GM12892 (cell line): ENCODE data around the gene PANK4.

ENCODE experiments used
- POLR2A ChIP-seq: IDR thresholded peaks from 2 replicates; pipeline ENCODE4 v1.6.1; 2011; ENCODE audit warnings: low read depth, low read length, control low read depth
- POLR2AphosphoS5 ChIP-seq: IDR thresholded peaks from 2 replicates; pipeline ENCODE4 v1.6.1; 2011; ENCODE audit warnings: low read depth, low read length, control low read depth
- TAF1 ChIP-seq: IDR thresholded peaks from 2 replicates; pipeline ENCODE4 v1.6.1; 2011; ENCODE audit warnings: low read depth, mild to moderate bottlenecking, control low read depth, low read length, borderline replicate concordance

DNA sequence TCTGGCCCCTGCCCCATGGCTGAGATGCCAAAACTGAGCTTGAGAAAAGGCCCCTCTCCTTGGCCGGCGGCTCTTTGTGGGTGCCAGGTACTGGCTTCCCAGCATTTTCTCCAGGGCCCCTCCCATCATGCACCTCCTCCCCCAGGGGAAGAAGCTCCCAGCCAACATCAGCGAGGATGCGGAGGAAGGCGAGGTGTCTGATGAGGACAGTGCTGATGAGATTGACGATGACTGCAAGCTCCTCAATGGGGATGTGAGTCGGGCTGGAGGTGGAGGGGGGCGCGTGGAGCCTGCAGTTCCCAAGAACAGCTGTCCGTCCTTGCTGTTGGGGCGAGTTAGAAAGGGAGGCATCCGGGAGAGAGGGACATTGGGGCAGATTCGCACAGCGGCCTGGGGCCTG lies 36.8 kb downstream of the PANK4 start:
- no peak for TF ChIP-seq POLR2A
- TF ChIP-seq TAF1, result no peak
- TF ChIP-seq POLR2AphosphoS5, result no peak
